Esophagus (tissue), 2 donors: Measurements from ENCODE around the gene RUNDC3A. TPM values are rescaled to one million over a fixed set of nuclear protein-coding genes. Genes with fewer than 3 reads are reported as not detected.
A peak's percentile ranks its signal among the peaks of the same experiment; 100 is the strongest.

Experiments
- H3K27ac ChIP-seq, 2 donors: one replicate each; pipeline ENCODE4 v1.5.1; 2013; ENCODE audit warnings: low read depth in 2 of 2, mild to moderate bottlenecking in 2 of 2, inconsistent platforms in 1 of 2, low read length in 1 of 2, moderate library complexity in 1 of 2
- H3K27me3 ChIP-seq, 2 donors: one replicate each; pipeline ENCODE4 v1.6.1; 2013; ENCODE audit warnings: low read length in 2 of 2, control low read depth in 1 of 2, mild to moderate bottlenecking in 1 of 2; ENCODE audit not compliant: insufficient read depth in 2 of 2, control insufficient read depth in 1 of 2
- H3K36me3 ChIP-seq, 2 donors: one replicate each; pipeline ENCODE4 v1.6.1; 2013; ENCODE audit warnings: low read length in 1 of 2; ENCODE audit not compliant: control insufficient read depth in 2 of 2, insufficient read depth in 2 of 2
- H3K4me1 ChIP-seq, 2 donors: one replicate each; pipeline ENCODE4 v1.6.1; 2013; ENCODE audit warnings: low read length in 1 of 2; ENCODE audit not compliant: control insufficient read depth in 2 of 2, insufficient read depth in 2 of 2
- H3K4me3 ChIP-seq, 2 donors: one replicate each; pipeline ENCODE4 v1.5.1; 2013; ENCODE audit warnings: low read length in 2 of 2, mild to moderate bottlenecking in 2 of 2, low read depth in 1 of 2, moderate library complexity in 1 of 2
- H3K9me3 ChIP-seq, 2 donors: one replicate each; pipeline ENCODE4 v1.6.1; 2013; ENCODE audit warnings: mild to moderate bottlenecking in 2 of 2, low read depth in 1 of 2, low read length in 1 of 2, moderate library complexity in 1 of 2; ENCODE audit not compliant: control insufficient read depth in 2 of 2, insufficient read depth in 1 of 2
- WGBS, 2 donors: extraction: QIAGEN DNeasy Blood & Tissue Kit; methylation state at CpG; one replicate each; pipeline ENCODE4 v1.1.7; 2013; 5-methylcytosine and 5-hydroxymethylcytosine counted together
- polyA plus RNA-seq, 2 donors: library from polyadenylated mRNA; stranded (reverse); fragments of 200-250 nt; gene quantifications; one replicate each; pipeline ENCODE4 v1.2.3, GENCODE V29; 2013
- donor health status: healthy with polysubstance abuse.
- donor health status: Bipolar disorder and iron deficiency.

Gene RUNDC3A
- polyA plus RNA-seq, 2 donors, result 0.77 to 0.88 TPM

DNA sequence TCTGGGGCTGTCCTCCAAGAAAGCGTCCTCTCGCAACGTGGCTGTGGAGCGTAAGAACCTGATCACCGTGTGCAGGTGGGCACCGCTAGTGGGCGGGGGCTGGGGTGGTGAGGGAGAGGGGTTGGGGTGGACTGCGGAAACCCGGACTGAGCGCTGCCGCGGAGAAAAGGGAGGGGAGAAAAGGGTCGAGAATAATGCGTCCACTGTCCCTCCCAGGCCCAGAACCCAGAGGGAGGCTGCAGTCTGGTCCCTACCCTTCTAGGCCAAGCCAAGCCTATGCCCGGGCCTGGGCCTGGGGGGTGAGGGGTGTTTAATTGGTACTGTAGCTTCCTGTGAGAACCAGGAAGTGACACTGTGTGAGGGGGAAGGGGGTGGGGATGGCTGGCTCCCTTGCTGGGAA lies 464 bp downstream of the RUNDC3A start:
- WGBS, 2 donors, result 3% methylated on average over 15 of the region's 15 CpGs
- H3K27ac ChIP-seq, result no peak overlapping the region
- H3K27me3 ChIP-seq, result no peaks in the 10 kb centered on the region
- H3K4me1 ChIP-seq, result peaks cover 10 to 19% of the 10 kb centered on the region in 2 donors
- peak overlapping the region in 1 of 2 donors; percentile 29 for H3K4me3 ChIP-seq
- no peaks in the 10 kb centered on the region for H3K9me3 ChIP-seq
- no peaks in the 10 kb centered on the region for H3K36me3 ChIP-seq

DNA sequence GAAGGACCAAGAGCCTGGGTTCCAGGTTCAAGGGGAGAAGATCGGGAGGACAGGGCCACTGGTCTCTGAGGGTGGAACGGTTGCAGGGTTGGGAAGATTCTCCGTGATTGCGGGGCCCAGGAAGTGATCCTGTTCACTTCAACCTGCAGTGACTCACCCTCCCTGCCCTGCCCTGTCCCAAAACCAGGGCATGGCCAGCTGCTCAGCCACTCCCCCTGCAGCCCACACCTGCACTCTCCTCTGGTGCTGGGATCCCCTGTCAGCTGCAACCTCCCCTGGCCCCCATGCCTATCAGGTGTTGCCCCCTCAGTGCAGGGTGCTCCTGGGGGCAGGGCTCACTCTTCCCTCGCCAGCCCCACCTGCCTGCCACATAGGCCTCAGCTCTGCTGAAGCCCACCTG lies 1.1 kb downstream of the RUNDC3A start:
- H3K27me3 ChIP-seq, result no peaks in the 10 kb centered on the region
- WGBS, 2 donors, result 44 to 73% methylated on average over 5 of the region's 5 CpGs
- no peak overlapping the region for H3K4me3 ChIP-seq

DNA sequence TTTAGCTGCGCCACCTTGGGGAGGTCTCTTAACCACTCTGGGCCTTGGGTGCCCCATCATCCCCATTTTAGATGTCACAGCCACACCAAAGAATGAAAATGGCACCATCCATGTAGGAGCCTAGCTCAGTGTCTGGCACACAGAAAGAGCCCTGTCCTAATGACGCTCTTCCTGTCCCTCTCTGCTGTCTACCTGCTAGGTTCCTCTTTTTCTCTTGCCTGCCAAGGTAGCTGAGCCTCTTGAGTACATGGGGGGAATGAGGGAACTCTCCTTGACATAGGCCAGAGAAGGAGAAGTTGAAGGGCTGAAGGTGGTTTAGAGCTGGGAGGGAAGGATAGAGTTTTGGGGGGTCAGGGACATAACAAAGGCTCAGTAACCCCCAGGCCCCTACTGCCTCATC lies 1.8 kb downstream of the RUNDC3A start:
- Histone ChIP-seq H3K27ac (no peak overlapping the region), H3K4me1 (peaks cover 10 to 23% of the 10 kb centered on the region in 2 donors), H3K4me3 (no peak overlapping the region), H3K9me3 (no peaks in the 10 kb centered on the region), H3K27me3 (peaks cover 0 to 3% of the 10 kb centered on the region in 2 donors), H3K36me3 (no peaks in the 10 kb centered on the region)
- 88 to 94% methylated on average over 2 of the region's 2 CpGs for WGBS, 2 donors

More for the DNA sequence above, 1.1 kb downstream of the RUNDC3A start:
- Histone ChIP-seq H3K36me3 (no peaks in the 10 kb centered on the region), H3K4me1 (peaks cover 10 to 19% of the 10 kb centered on the region in 2 donors), H3K9me3 (no peaks in the 10 kb centered on the region), H3K27ac (no peak overlapping the region)

DNA sequence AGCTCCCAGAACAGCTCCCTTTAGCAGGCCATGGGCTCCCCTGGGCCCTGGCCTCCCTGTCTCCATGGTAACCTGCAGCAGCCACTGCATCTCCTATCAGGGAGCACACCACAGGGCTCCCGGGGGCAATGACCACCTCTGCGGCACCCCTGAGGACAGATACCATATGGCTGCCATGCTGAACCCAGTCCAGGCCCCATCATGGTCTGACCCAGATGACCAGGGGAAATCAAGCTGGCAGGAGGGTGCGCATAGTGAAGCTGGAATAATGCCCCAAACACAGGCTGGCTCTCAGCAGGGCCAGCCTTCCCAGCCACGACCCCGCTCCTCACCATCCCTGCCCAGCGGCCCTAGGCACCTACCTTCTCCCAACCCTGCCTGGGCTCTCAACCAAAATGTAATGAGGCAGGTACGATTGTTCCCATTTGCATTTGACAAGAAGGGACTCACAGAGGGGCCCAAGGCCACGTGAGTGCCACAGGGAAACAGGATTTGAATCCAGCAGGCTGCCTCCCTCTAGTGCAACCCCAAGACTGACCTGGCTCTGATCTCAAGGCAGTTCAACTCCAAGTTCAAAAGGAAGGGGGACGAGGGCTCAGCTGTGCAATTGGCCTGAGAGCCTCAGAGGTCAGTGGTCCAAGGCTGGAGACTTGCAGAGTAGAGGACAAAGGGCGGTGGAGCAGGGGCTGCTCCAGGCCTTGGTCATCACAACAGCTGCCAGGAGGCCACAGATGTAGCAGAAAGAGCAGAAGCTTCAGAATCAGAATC lies 2.4 kb downstream of the RUNDC3A start:
- peaks cover 10 to 26% of the 10 kb centered on the region in 2 donors for H3K4me1 ChIP-seq
- no peaks in the 10 kb centered on the region for H3K9me3 ChIP-seq
- H3K27me3 ChIP-seq, result peaks cover 0 to 3% of the 10 kb centered on the region in 2 donors
- H3K27ac ChIP-seq, result no peak overlapping the region
- WGBS, 2 donors, result 70 to 75% methylated on average over 10 of the region's 10 CpGs
- no peaks in the 10 kb centered on the region for H3K36me3 ChIP-seq
- no peak overlapping the region for H3K4me3 ChIP-seq

DNA sequence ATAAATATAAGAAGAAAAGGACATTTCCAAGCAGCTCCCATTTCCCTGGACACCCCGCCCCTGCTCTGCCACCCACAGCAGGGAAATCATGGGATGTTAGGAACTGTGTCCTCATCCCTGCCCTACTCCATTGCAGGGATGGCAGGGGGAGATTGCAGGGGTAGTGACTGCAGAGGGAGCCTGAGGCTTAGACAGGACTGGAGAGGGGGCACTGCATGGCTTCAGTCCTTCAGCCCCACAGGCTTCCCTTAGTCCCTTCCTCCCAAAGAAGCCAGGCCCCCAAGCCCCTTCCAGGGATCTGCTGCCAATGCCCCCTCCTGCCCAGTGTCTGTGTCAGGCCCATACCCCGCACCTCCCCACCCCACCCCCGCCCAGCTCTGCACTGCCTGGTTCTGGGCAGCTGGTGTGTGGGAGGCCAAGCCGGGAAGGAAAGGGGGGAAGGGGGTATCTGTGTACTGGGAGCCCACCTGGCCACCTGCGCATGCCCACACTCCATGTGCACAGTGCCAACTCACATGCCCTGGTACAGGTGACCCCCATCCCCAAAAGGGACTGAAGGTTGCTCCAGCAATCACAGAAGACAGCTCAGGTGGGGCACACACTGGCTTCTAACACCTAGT lies 3.3 kb downstream of the RUNDC3A start:
- H3K27me3 ChIP-seq, result peaks cover 0 to 3% of the 10 kb centered on the region in 2 donors
- no peak overlapping the region for H3K27ac ChIP-seq
- H3K36me3 ChIP-seq, result no peaks in the 10 kb centered on the region
- no peak overlapping the region for H3K4me3 ChIP-seq
- no peaks in the 10 kb centered on the region for H3K9me3 ChIP-seq
- H3K4me1 ChIP-seq, result peaks cover 10 to 30% of the 10 kb centered on the region in 2 donors
- 71 to 79% methylated on average over 5 of the region's 5 CpGs for WGBS, 2 donors

DNA sequence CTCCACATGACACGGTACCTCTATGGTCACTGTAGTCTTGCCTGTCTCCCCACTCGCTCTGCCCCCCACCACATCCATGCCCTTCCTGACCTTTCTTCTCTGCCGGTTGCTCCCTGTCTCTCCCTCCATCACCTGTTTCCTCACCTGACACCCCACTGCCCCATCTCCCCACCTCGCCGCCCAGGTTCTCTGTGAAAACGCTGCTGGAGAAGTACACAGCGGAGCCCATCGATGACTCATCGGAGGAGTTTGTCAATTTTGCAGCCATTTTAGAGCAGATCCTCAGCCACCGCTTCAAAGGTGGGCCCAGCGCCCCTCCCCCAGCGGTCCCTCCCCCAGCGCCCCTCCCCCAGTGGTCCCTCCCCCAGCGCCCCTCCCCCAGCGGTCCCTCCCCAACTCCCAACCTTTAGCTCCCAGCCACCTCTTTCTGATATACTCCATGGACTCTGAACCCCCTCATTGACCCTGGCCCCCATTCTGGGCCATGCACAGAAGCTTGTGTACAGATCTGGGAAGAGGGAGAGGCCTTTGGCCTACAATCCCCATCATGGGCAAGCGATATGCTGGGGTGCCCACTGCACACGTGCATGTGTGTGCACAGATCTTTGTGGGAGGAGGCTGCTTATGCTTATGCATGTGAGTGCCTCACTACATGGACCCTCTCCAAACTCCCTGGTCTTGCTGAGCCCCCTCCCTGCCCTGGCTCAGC lies 4.1 kb downstream of the RUNDC3A start:
- H3K27ac ChIP-seq, result no peak overlapping the region
- H3K4me1 ChIP-seq, result peaks cover 10 to 29% of the 10 kb centered on the region in 2 donors
- WGBS, 2 donors, result 65 to 70% methylated on average over 16 to 17 of the region's 17 CpGs
- no peaks in the 10 kb centered on the region for H3K36me3 ChIP-seq
- no peak overlapping the region for H3K4me3 ChIP-seq
- H3K9me3 ChIP-seq, result no peaks in the 10 kb centered on the region
- peaks cover 0 to 3% of the 10 kb centered on the region in 2 donors for H3K27me3 ChIP-seq

GRCh38 chr17:44314031-44314430 lies 5.6 kb downstream of the RUNDC3A start:
- H3K9me3 ChIP-seq, result no peaks in the 10 kb centered on the region
- H3K4me3 ChIP-seq, result no peak overlapping the region
- H3K27me3 ChIP-seq, result peaks cover 0 to 3% of the 10 kb centered on the region in 2 donors
- peaks cover 4 to 20% of the 10 kb centered on the region in 2 donors for H3K4me1 ChIP-seq
- WGBS, 2 donors, result 56 to 65% methylated on average over 7 of the region's 7 CpGs
- H3K36me3 ChIP-seq, result peaks cover 0 to 3% of the 10 kb centered on the region in 2 donors
- H3K27ac ChIP-seq, result no peak overlapping the region

- 33 to 45% methylated on average over 9 to 11 of the region's 11 CpGs for WGBS, 2 donors
- no peak overlapping the region for H3K4me3 ChIP-seq
- H3K27me3 ChIP-seq, result peaks cover 0 to 3% of the 10 kb centered on the region in 2 donors
Measured at GRCh38 chr17:44314524-44314868, 6.1 kb downstream of the RUNDC3A start.

GRCh38 chr17:44314869-44315661 lies 6.7 kb downstream of the RUNDC3A start:
- Histone ChIP-seq H3K27me3 (peaks cover 0 to 3% of the 10 kb centered on the region in 2 donors), H3K4me1 (peaks cover 1 to 12% of the 10 kb centered on the region in 2 donors), H3K4me3 (peak overlapping the region; percentile 21 to 25)

More at GRCh38 chr17:44314524-44314868, 6.1 kb downstream of the RUNDC3A start:
- no peaks in the 10 kb centered on the region for H3K9me3 ChIP-seq
- H3K36me3 ChIP-seq, result peaks cover 2 to 6% of the 10 kb centered on the region in 2 donors
- peak overlapping the region in 1 of 2 donors; percentile 9 for H3K27ac ChIP-seq
- H3K4me1 ChIP-seq, result peaks cover 3 to 16% of the 10 kb centered on the region in 2 donors

More at GRCh38 chr17:44314869-44315661, 6.7 kb downstream of the RUNDC3A start:
- Histone ChIP-seq H3K9me3 (no peaks in the 10 kb centered on the region), H3K27ac (peak overlapping the region in 1 of 2 donors; percentile 9), H3K36me3 (peaks cover 7 to 12% of the 10 kb centered on the region in 2 donors)
- WGBS, 2 donors, result 1% methylated on average over 36 to 81 of the region's 81 CpGs
